Esophagus muscularis mucosa (tissue), 4 donors: Measurements from ENCODE around the gene MET. TPM values are rescaled to one million over a fixed set of nuclear protein-coding genes. Genes with fewer than 3 reads are reported as not detected.
"Not testable (repeated sequence)": the region's sequence is repeated elsewhere in the genome, so short reads cannot be mapped to it uniquely, and the experiment has no call there.

Experiments
- DNase-seq: peaks from one replicate; pipeline ENCODE4 v3.0.0-alpha.2; 2017; ENCODE audit errors: extremely low spot score
- H3K27ac ChIP-seq, 4 donors: fragments of 200-600 bp; sonication (generic); replicated peaks in 1 of 4; 1 replicate in 3 of 4; 2 replicates in 1 of 4; pipeline ENCODE4 v1.5.1; 2016 to 2019; ENCODE audit warnings: mild to moderate bottlenecking in 1 of 4
- H3K27me3 ChIP-seq, 4 donors: fragments of 200-600 bp; sonication (generic); one replicate each; pipeline versions ENCODE4 v1.5.1 to v1.6.0; 2016 to 2019
- H3K36me3 ChIP-seq, 4 donors: fragments of 200-600 bp; sonication (generic); one replicate each; pipeline ENCODE4 v1.5.1; 2016 to 2019
- H3K4me1 ChIP-seq, 4 donors: fragments of 200-600 bp; sonication (generic); one replicate each; pipeline ENCODE4 v1.5.1; 2016 to 2019
- H3K4me3 ChIP-seq, 4 donors: fragments of 200-600 bp; sonication (generic); 1 replicate in 2 of 4; 2 replicates in 2 of 4; pipeline ENCODE4 v1.5.1; 2016 to 2019; ENCODE audit warnings: mild to moderate bottlenecking in 4 of 4, moderate library complexity in 1 of 4
- H3K9me3 ChIP-seq, 4 donors: fragments of 200-600 bp; sonication (generic); 1 replicate in 3 of 4; 2 replicates in 1 of 4; pipeline ENCODE4 v1.5.1; 2016 to 2019
- CTCF ChIP-seq, 3 experiments: fragments of 200-600 bp in 2 of 3; fragments of 450-650 bp in 1 of 3; sonication (generic) in 2 of 3; IDR thresholded peaks; one replicate each; pipeline ENCODE4 v1.5.1; 2017 to 2019; ENCODE audit warnings: antibody characterized with exemption in 3 of 3, mild to moderate bottlenecking in 2 of 3, moderate library complexity in 1 of 3
- EP300 ChIP-seq: sonication (generic); formaldehyde crosslinking; IDR thresholded peaks from one replicate; pipeline ENCODE4 v1.6.1; 2017; ENCODE audit warnings: antibody characterized with exemption
- POLR2A ChIP-seq: fragments of 450-650 bp; IDR thresholded peaks from one replicate; pipeline ENCODE4 v1.6.1; 2017; ENCODE audit warnings: antibody characterized with exemption, moderate library complexity, mild to moderate bottlenecking, low read depth
- POLR2AphosphoS5 ChIP-seq, 2 donors: sonication (generic); formaldehyde crosslinking; IDR thresholded peaks; one replicate each; pipeline ENCODE4 v1.6.1; 2017; ENCODE audit warnings: antibody characterized with exemption in 2 of 2
- WGBS: methylation state at CpG from one replicate; pipeline ENCODE4 v1.1.5; 2018; 5-methylcytosine and 5-hydroxymethylcytosine counted together
- intact Hi-C: fragments of 100-400 bp; cut with DNase I; formaldehyde crosslinking; loops from one replicate; pipeline ENCODE4 v1.15.1; 2023
- total RNA-seq, 4 donors: library from RNA; depleted of rRNA; stranded (reverse); fragments of >200 nt; gene quantifications; one replicate each; pipeline versions ENCODE4 v1.1.0 to v1.2.1, GENCODE V29; 2016

Gene MET
- total RNA-seq, 4 donors from 2014 or later = 12.0 to 27.2 (median 15.7) TPM

GRCh38 chr7:116820149-116820548, 148.2 kb downstream of the MET start:
- H3K4me3 ChIP-seq = no peak overlapping the region
- TF ChIP-seq CTCF (IDR thresholded peaks at IDR 0.05) (no peak), POLR2AphosphoS5 (IDR thresholded peaks at IDR 0.05) (no peak), POLR2A (no peak), EP300 (no peak)
- H3K4me1 ChIP-seq = no peaks in the 10 kb centered on the region
- no peak overlapping the region for H3K27ac ChIP-seq
- intact Hi-C loops = no loop called here
- no peaks in the 10 kb centered on the region for H3K36me3 ChIP-seq
- DNase-seq = no peak
- H3K9me3 ChIP-seq = no peaks in the 10 kb centered on the region
- 91% methylated on average over 3 of the region's 3 CpGs for WGBS
- no peaks in the 10 kb centered on the region for H3K27me3 ChIP-seq

GRCh38 chr7:116821647-116822046, 149.7 kb downstream of the MET start:
- H3K9me3 ChIP-seq, DNase-seq, H3K27me3 ChIP-seq, H3K27ac ChIP-seq, intact Hi-C loops, H3K4me1 ChIP-seq, H3K36me3 ChIP-seq, H3K4me3 ChIP-seq: not testable (repeated sequence)
- 96% methylated on average over 4 of the region's 4 CpGs for WGBS

- Histone ChIP-seq H3K27me3 (no peaks in the 10 kb centered on the region), H3K4me3 (no peak overlapping the region), H3K36me3 (no peaks in the 10 kb centered on the region), H3K27ac (no peak overlapping the region), H3K9me3 (no peaks in the 10 kb centered on the region), H3K4me1 (no peaks in the 10 kb centered on the region)
- TF ChIP-seq POLR2AphosphoS5 (IDR thresholded peaks at IDR 0.05) (no peak), EP300 (no peak), POLR2A (no peak), CTCF (IDR thresholded peaks at IDR 0.05) (no peak)
- no peak for DNase-seq
- intact Hi-C loops = no loop called here
Observed at GRCh38 chr7:116824449-116824848, 152.5 kb downstream of the MET start.

DNA sequence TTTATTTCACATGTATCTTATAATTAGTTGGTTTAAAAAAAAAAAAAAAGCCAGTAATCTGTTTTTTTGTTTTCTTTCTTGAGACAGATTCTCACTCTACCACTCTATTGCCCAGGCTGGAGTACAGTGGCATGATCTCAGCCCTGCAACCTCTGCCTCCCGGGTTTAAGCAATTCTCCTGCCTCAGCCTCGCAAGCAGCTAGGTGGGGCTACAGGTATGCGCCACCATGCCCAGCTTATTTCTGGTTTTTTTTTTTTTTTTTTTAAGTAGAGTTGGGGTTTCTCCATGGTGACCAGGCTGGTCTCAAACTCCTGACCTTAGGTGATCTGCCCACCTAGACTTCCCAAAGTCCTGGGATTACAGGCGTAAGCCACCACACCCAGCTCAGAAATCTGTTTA, 156.3 kb downstream of the MET start:
- H3K36me3 ChIP-seq = no peaks in the 10 kb centered on the region
- TF ChIP-seq POLR2AphosphoS5 (IDR thresholded peaks at IDR 0.05) (no peak), EP300 (no peak), POLR2A (no peak), CTCF (IDR thresholded peaks at IDR 0.05) (no peak)
- no peak for DNase-seq
- no peak overlapping the region for H3K27ac ChIP-seq
- no peak overlapping the region for H3K4me3 ChIP-seq
- H3K9me3 ChIP-seq = no peaks in the 10 kb centered on the region
- no peaks in the 10 kb centered on the region for H3K4me1 ChIP-seq
- intact Hi-C loops = no loop called here
- WGBS = 92% methylated on average over 4 of the region's 4 CpGs
- H3K27me3 ChIP-seq = no peaks in the 10 kb centered on the region

DNA sequence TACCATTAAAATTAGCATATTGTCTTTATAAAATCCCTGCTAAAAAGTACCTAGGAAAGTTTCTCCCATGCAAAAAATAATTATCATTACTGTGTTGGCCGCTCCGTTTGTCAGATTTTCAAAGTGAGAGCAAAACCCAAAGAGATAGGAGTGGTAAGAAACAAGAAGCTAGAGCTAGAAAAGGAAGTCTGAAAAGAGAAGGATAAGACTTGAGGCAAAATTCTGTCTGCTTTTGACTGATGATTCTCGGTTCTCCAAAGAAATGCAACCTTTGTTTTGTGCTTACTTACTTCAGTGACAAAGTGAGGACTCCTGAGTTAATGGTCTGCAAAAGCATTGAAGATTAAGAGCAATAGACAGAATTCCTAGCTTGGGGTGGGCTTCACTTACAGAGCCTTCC, 157.0 kb downstream of the MET start:
- no peak overlapping the region for H3K27ac ChIP-seq
- WGBS = 68% methylated on average over 3 of the region's 3 CpGs
- DNase-seq = no peak
- H3K4me3 ChIP-seq = no peak overlapping the region
- no peaks in the 10 kb centered on the region for H3K9me3 ChIP-seq
- H3K36me3 ChIP-seq = no peaks in the 10 kb centered on the region
- no peak for TF ChIP-seq POLR2AphosphoS5 (IDR thresholded peaks at IDR 0.05)
- H3K27me3 ChIP-seq = no peaks in the 10 kb centered on the region
- H3K4me1 ChIP-seq = no peaks in the 10 kb centered on the region
- intact Hi-C loops = no loop called here

DNA sequence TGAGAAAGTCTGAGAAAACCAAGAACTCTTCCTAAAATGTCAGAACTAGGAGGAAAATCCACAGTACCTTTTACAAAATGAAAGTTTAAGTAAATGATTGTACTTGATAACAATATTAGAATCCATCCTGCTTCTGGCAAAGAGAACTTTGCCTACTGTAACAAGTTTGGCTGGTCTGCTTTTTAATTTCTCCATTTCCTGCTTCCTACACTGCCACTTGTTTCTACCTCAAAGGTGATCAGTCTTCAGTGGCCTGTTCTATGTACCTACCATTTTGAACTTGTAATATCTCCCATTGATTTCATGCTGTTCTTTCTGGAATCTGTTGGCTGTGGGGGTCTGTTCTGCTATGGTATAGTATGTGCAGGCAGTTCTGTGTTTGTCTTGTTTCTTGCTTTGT, 157.5 kb downstream of the MET start:
- H3K36me3 ChIP-seq = no peaks in the 10 kb centered on the region
- no peaks in the 10 kb centered on the region for H3K27me3 ChIP-seq
- no peak overlapping the region for H3K4me3 ChIP-seq
- no peak for DNase-seq
- H3K4me1 ChIP-seq = no peaks in the 10 kb centered on the region
- H3K27ac ChIP-seq = no peak overlapping the region
- TF ChIP-seq POLR2A = no peak
- TF ChIP-seq EP300 = no peak
- no peak for TF ChIP-seq CTCF (IDR thresholded peaks at IDR 0.05)
- TF ChIP-seq POLR2AphosphoS5 (IDR thresholded peaks at IDR 0.05) = no peak
- intact Hi-C loops = no loop called here
- H3K9me3 ChIP-seq = no peaks in the 10 kb centered on the region
